ENCODE data around the gene SBK1.

- TF ChIP-seq CTCF (IDR thresholded peaks at IDR 0.05) = no peak
- TF ChIP-seq POLR2AphosphoS5 (IDR thresholded peaks at IDR 0.05) = no peak
- no peak for TF ChIP-seq POLR2A (IDR thresholded peaks at IDR 0.05)
Observed at GRCh38 chr16:28309811-28310311, 17.5 kb downstream of the SBK1 start.

Measured in upper lobe of left lung (tissue), 4 donors.